Colon (tissue), 2 donors: ENCODE measurements around the gene EXOSC10.
A peak's percentile ranks its signal among the peaks of the same experiment; 100 is the strongest.
"Not testable (repeated sequence)": the region's sequence is repeated elsewhere in the genome, so short reads cannot be mapped to it uniquely, and the experiment has no call there.

Experiments
- FAIRE-seq: peaks from 2 replicates; lab custom pipeline; 2012; peaks lifted over from hg19 to GRCh38; lab: Jason Lieb, UNC
- donor health status: control.
- donor health status: control.

The EXOSC10 gene

DNA sequence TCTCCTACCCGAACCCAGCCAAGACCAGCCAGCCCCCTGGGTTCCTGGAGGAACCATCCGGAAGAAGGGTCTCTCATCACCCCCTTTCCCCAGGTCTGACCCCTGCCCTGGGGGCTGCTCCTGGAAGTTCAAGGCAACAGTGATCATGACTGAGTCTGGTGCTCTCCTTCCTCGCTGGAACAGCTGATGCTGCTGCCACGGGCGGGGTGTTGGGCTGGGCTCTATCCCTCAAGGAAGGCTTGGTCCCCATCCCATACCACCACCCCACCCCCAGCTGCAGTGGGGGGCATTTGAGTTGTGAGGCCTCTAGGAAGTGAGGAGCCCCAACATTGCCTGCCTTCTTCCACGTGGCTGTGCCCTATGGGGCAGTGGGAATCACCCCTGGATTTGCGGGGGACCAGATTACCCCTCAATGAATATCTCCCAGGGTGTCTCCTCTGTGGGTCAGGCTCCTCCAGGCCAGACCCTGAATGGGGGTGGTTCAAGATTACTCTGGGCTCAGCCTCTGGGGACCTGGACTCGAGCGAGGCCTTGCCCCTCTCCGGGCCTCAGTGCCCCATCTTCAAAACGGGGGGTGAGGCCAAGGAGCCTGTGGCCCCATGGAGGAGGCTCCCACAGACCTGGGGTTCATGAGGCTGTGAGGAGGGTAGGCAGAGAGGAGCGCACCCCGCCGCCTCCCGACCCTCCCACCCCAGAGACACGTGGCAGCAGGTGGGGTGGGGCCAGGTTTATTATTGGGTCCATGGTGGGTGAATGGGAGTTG lies 55.4 kb downstream of the EXOSC10 start:
- no peak for FAIRE-seq

DNA sequence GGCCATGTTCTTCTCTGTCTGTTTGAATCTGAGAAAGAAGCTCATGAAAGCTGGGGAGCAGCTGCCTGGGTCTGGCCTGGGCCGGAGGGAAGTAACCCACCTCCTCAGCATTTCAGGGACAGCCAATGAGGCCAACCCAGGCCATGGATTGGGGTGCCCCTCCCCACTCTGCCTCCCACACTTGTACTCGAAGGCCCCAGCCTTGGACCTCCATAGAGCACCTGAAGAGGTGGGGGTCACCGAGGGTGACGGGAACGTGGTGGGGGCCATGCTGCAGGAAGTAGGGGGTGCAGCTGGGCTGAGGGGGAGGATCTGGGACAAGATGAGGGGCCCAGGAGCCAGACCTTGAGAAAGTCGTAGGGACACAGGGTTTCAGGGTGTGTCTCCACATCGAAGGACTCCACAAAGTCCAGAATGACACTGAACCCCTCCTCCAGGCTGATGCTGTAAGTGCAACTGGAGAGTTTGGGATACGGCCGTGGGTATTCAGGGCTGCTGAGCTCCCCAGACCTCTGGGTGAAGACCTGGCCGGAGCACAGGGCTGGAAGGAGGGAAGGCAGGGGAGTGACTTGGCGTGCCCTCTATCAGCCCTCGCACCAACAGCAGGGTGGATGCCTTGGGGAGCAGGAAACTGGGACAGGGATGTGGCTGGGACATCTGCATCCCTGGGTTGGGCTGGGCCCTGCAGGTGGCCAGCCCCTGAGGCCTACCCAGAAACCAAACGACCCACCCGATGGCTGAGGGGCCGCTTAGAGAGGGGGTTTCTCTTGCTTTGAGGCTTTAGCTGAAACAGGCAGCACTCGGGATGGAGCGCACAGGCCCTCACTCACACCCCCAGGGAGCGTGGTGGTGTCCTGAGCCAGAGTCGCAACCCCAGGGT lies 56.4 kb downstream of the EXOSC10 start:
- FAIRE-seq = no peak

DNA sequence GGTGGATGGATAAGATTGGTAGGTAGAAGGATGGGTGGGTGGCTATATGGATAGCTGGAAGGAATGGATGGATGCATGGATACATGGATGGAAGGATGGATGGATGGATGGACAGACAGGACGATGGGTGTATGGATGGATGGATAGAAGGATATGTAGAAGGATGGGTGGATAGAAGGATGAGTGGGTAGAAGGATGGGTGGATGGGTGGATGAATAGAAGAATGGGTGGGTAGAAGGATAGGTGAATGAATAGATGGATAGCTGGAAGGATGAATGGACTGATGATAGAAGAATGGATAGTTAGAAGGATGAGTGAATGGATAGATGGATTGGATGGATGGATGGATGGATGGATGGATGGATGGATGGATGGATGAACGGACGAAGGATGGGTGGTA lies 57.6 kb downstream of the EXOSC10 start:
- no peak for FAIRE-seq

DNA sequence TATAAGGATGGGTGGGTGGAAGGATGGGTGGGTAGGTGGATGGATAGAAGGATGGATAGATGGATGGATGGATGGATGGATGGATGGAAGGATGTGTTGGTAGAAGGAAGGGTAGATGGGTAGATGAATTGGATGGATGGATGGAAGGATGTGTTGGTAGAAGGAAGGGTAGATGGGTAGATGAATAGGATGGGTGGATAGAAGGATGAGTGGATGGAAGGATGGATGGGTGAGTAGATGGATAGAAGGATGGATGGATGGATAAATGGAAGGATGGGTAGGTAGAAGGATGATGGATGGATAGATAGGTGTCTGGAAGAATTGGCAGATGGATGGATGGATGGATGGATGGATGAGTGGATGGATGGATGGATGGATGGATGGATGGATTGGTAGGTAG lies 58.6 kb downstream of the EXOSC10 start:
- FAIRE-seq = no peak

DNA sequence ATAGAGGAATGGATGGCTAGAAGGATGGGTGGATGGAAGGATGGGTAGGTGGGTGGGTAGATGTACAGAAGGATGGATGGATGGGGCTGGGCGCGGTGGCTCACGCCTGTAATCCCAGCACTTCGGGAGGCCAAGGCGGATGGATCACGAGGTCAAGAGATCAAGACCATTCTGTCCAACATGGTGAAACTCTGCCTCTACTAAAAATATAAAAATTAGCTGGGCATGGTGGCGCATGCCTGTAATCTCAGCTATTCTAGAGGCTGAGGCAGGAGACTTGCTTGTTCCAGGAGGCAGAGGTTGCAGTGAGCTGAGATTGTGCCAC lies 59.6 kb downstream of the EXOSC10 start:
- FAIRE-seq = not testable (repeated sequence)

DNA sequence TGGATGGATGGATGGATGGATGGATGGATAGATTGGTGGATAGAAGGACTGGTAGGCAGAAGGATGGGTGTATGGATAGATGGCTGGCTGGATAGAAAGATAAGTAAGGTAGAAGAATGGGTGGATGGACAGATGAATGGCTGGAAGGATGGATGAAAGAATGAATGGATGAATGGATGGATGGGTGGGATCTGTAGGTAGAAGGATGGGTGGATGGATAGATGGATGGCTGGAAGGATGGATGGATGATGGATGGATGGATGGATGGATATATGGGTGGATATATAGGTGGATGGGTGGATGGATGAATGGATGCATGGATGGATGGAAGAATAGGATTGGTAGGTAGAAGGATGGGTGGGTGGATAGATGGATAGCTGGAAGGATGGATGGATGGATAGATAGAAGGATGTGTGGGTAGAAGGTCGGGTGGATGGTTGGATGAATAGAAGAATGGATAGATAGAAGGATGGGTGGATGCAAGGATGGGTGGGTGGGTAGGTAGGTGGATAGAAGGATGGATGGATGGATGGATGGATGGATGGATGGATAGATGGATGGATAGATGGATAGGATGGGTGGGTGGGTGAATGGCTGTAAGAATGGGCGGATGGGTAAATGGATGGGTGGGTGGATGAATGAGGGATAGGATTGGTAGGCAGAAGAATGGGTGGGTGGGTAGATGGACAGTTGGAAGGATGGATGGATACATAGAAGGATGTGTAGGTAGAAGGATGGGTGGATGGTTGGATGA lies 60.1 kb downstream of the EXOSC10 start:
- no peak for FAIRE-seq

DNA sequence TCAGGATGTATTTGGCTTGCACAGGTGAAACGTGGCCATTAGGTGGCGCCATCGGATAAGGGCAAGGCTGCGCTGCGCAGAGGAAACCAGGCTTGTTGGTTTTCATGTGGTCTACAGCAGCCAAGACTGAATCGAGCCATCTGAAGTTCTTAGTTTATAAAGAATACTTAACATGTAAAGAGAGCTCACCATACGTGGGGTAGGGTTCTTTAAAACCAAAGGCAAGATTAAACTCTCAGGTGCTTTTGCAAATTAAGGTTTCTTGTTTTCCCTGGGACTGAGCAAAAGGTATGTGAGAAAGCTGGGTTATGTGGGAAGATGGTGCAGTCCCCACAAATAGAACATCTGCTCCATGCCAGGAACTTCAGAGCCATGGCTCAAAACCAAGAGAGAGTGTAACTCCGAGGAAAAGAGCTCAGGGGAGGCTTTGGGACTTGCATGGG lies 61.9 kb downstream of the EXOSC10 start:
- no peak for FAIRE-seq

DNA sequence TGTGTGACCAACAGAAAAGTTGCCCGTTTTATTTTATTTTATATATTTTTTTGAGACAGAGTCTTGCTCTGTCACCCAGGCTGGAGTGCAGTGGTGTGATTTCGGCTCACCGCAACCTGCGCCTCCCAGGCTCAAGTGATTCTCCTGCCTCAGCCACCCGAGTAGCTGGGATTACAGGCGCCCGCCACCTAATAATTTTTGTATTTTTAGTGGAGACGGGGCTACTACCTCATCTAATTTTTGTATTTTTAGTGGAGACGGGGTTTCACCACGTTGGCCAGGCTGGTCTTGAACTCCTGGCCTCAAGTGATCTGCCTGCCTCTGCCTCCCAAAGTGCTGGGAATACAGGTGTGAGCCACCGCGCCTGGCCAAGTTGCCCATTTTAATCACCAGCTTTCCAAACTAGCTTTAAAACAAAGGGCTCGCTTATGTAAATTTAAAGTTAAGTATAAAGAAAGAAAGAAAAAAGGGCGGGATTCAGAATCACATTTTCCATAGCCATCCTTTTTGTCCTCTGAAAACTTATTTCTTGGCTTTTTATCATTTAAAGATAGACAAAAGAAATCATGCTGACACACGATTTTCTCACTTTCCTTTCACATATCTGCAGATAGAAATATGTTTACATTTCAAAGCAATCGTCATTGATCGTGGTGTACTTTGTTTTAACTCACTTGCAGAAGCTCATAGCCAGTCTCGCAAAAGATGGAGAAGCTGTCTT lies 62.5 kb downstream of the EXOSC10 start:
- FAIRE-seq = peak; percentile 62

DNA sequence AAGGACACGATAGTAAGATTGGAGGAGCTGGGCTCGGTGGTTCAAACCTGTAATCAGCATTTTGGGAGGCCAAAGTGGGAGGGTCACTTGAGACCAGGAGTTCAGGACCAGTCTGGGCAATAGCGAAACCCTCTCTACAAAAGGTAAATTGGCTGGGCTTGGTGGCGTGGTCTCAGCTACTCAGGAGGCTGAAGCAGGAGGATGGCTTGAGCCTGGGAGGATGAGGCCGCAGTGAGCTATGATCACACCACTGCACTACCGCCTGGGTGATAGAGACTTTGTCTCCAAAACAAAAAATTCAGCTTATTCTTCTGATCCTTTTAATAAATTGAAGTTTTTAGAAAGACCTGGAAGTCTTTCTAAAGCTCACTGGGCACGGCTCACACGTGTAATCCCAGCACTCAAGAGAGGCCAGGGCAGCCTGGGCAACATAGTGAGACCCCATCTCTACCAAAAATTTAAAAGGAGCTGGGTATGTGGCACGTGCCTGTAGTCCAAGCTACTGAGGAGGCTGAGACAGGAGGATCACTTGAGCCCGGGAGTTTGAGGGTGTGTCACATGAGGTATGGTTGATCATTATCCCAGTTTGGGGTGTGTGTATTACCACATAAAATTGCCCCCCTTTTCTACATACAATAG lies 67.9 kb downstream of the EXOSC10 start:
- FAIRE-seq = no peak

DNA sequence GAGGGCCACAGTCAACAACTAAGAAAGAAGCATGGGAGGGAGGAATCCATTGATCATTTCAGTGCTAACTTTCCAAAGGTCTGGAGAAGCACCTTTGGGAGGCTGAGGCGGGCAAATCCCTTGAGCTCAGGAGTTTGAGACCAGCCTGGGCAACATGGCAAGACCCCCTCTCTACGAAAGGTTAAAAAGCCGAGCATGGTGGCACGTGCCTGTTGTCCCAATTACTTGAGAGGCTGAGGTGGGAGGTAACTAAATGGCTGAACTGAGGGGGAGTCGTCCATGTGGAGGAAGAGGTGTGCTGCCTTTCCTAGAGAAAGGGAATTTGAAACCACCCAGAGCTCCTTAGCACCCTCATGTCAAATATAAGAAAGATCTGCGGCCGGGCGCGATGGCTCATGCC lies 68.8 kb downstream of the EXOSC10 start:
- no peak for FAIRE-seq

DNA sequence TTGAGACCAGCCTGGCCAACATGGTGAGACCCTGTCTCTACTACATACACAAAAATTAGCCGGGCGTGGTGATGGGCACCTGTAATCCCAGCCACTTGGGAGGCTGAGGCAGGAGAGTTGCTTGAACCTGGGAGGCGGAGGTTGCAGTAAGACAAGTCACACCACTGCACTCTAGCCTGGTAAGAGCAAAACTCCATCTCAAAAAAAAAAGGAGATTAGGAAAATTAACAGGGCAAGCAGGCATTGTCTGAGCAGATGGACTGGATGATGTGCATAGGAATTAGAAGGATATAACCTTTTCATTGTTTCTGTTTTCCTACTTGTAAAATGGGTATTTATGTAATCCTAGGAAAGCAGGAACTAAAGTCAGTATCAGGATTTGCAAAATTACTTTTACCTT lies 71.7 kb downstream of the EXOSC10 start:
- FAIRE-seq = no peak

DNA sequence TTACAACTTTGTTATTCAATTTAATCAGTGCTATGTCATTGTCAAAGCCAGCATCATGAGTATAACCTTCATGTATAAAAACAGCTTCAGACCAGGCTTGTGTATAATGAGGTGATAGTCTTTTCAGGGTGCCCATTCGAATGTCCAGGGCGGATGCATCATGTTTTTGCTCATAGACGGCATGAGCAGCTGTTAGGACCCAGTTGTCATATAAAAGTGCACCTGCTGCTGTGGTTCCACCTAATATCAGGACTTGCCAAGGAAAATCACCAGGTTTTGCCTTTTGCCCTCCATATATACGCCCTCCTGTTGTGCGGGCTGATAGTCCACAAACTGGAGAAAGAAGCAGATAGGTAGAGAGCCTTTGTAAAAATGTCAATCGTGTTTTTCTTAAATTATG lies 72.4 kb downstream of the EXOSC10 start:
- no peak for FAIRE-seq

DNA sequence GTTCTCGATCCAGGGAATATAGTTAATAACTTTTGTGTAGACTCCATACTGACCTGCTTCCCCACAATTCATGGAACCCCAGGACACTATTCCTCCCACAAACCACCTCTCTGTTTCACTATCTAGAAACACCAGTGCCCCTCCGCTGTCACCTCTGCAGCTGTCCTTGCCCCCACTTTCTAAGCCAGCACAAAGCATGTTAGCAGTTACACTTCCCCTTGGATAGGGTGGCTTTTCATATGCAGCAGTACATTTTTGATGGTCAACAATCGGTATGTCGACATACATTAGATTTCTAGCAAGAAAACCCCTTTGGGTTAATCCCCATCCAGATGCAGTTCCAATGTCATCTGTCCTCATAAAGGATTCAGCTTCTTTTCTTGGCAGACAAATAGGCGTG lies 72.8 kb downstream of the EXOSC10 start:
- FAIRE-seq = no peak

DNA sequence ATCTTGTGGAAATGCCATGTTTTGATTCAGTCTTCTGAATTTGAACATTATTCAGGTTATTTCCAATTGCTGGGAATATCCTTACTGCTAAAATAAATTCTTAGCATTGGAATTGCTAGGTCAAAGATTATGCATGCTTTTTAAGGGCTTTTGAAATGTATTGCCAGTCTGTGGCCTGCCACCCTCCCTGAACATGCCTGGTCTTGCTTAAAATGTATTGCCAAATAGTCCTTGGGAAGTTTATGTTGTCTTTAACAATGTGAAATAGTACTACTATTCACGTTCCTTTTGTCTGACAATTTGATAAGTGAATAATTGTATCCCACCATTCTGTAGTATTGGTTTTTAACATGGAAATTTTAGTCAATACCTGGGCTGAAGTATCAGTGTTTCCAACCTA lies 73.6 kb downstream of the EXOSC10 start:
- FAIRE-seq = no peak

DNA sequence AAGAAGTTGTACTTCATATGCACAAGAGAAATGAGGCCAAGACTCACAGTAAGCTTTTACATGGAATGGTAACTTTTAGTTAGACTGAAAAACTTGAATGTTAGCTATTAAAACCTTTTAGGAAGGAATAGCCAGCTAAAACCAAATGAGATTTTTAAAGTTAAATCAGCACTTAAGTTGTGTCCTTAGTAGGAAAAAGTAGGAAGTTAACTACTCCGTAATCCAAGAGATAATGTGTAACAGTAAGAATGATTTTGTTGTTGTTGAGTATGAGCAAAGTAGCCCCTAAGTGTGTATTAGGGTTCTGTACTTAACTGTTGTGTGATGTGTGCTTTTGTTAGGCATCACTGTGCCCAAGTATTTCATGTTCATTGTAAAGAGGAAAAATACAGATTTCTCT lies 74.1 kb downstream of the EXOSC10 start:
- no peak for FAIRE-seq

DNA sequence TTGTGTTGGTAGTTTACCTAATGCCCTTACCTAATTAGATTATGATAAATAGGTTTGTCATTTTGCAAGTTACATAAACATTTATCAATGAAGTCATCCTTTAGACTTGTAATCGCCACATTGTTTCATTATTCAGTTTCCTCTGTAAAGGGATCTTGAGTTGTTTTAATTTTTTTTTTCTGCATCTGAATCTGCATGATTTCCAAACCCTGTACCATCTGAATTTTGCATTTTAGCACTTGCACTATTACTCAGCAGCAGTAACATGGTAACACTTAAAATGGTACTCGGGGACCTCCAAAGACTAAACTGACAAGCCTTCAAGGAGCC lies 74.8 kb downstream of the EXOSC10 start:
- no peak for FAIRE-seq

DNA sequence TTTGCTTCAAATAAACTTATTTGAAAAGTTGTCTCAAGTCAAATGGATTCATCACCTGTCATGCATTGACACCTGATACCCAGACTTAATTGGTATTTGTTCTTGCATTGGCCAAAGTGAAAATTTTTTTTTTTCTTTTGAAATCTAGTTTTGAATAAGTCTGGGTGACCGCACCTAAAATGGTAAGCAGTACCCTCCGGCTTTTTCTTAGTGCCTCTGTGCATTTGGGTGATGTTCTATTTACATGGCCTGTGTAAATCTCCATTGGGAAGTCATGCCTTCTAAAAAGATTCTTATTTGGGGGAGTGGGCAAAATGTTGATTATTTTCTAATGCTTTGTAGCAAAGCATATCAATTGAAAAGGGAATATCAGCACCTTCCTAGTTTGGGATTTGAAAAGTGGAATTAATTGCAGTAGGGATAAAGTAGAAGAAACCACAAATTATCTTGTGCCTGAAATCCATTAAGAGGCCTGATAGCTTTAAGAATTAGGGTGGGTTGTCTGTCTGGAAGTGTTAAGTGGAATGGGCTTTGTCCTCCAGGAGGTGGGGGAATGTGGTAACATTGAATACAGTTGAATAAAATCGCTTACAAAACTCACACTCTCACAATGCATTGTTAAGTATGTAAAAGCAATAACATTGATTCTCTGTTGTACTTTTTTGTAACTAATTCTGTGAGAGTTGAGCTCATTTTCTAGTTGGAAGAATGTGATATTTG lies 75.4 kb downstream of the EXOSC10 start:
- no peak for FAIRE-seq

DNA sequence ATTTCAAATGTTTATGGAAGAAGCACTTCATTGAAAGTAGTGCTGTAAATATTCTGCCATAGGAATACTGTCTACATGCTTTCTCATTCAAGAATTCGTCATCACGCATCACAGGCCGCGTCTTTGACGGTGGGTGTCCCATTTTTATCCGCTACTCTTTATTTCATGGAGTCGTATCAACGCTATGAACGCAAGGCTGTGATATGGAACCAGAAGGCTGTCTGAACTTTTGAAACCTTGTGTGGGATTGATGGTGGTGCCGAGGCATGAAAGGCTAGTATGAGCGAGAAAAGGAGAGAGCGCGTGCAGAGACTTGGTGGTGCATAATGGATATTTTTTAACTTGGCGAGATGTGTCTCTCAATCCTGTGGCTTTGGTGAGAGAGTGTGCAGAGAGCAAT lies 76.5 kb downstream of the EXOSC10 start:
- no peak for FAIRE-seq

DNA sequence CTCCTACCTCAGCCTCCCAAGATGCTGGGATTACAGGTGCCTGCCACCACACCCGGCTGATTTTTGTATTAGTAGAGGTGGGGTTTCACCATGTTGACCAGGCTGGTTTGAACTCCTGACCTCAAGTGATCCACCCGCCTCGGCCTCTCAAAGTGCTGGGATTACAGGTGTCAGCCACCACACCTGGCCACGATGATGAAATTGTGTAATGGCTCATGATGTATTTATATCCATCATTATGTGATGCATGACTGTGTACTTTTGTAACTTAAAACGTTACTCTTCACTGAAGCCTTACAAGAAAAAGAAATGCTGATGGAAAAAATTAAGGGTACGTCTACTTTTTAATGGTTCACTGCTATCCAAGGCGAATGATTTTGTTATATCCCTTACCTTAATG lies 79.7 kb downstream of the EXOSC10 start:
- no peak for FAIRE-seq

DNA sequence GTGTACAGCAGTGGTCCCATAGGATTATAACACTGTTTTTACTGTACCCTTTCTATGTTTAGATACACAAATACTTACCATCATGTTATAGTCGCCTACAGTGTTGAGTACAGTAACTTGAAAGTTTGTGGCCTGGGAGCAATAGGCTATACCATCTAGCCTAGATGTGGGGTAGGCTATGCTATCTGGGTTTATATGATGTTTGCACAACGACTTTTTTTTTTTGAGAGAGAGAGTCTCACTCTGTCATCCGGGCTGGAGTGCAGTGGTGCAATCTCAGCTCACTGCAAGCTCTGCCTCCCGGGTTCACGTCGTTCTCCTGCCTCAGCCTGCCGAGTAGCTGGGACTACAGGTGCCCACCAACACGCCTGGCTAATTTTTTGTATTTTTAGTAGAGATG lies 80.3 kb downstream of the EXOSC10 start:
- FAIRE-seq = not testable (repeated sequence)
